GM12878 (cell line): ENCODE measurements around the gene TRAIP.

ENCODE experiments used
- ASH2L ChIP-seq: fragments of 300-600, 200-600 bp; sonication (generic); IDR thresholded peaks from 2 replicates; pipeline ENCODE4 v1.6.1; 2017; ENCODE audit warnings: low read depth, mild to moderate bottlenecking, borderline replicate concordance
- CBX3 ChIP-seq: fragments of 200-600 bp; sonication (generic); IDR thresholded peaks from 2 replicates; pipeline ENCODE4 v1.6.1; 2016; ENCODE audit warnings: low read depth, borderline replicate concordance
- CEBPB ChIP-seq, 2 experiments: fragments of 150-350 bp in 1 of 2; IDR thresholded peaks; 2 replicates each; pipeline ENCODE4 v1.6.1; 2012 to 2014; ENCODE audit warnings: low read depth in 2 of 2, low read length in 2 of 2, borderline replicate concordance in 1 of 2, inconsistent platforms in 1 of 2
- FOXK2 ChIP-seq: fragments of 450-650 bp; IDR thresholded peaks from 2 replicates; pipeline ENCODE4 v1.6.1; 2017; ENCODE audit warnings: mild to moderate bottlenecking, moderate library complexity
- MEF2A ChIP-seq: IDR thresholded peaks from 2 replicates; pipeline ENCODE4 v1.6.1; 2011; ENCODE audit warnings: low read depth, mild to moderate bottlenecking, low read length, moderate library complexity; ENCODE audit not compliant: insufficient read depth
- SMAD1 ChIP-seq: fragments of 450-650 bp; IDR thresholded peaks from 2 replicates; pipeline ENCODE4 v1.6.1; 2018; ENCODE audit warnings: mild to moderate bottlenecking, low read depth; ENCODE audit not compliant: partially characterized antibody
- TF ChIP-seq, protein P1 (sequence below): IDR thresholded peaks from 2 replicates; pipeline ENCODE4 v1.6.1; 2012; ENCODE audit warnings: low read depth, low read length, improper control_type of control experiment
- TF ChIP-seq, protein P2 (sequence below), 3 experiments: IDR thresholded peaks in 2 of 3; conservative IDR thresholded peaks in 1 of 3; 2 replicates each; pipeline ENCODE4 v1.5.1; 2011; ENCODE audit warnings: low read depth in 3 of 3, low read length in 3 of 3, mild to moderate bottlenecking in 3 of 3, control low read depth in 2 of 3, moderate library complexity in 2 of 3, inconsistent platforms in 1 of 3, mixed read lengths in 1 of 3; ENCODE audit not compliant: control insufficient read depth in 2 of 3, insufficient read depth in 1 of 3; ENCODE audit errors: extremely low read depth in 1 of 3
- TF ChIP-seq, protein P3 (sequence below): fragments of 450-650 bp; IDR thresholded peaks from 2 replicates; pipeline ENCODE4 v1.6.1; 2017; ENCODE audit warnings: antibody characterized with exemption, mild to moderate bottlenecking, moderate library complexity

DNA sequence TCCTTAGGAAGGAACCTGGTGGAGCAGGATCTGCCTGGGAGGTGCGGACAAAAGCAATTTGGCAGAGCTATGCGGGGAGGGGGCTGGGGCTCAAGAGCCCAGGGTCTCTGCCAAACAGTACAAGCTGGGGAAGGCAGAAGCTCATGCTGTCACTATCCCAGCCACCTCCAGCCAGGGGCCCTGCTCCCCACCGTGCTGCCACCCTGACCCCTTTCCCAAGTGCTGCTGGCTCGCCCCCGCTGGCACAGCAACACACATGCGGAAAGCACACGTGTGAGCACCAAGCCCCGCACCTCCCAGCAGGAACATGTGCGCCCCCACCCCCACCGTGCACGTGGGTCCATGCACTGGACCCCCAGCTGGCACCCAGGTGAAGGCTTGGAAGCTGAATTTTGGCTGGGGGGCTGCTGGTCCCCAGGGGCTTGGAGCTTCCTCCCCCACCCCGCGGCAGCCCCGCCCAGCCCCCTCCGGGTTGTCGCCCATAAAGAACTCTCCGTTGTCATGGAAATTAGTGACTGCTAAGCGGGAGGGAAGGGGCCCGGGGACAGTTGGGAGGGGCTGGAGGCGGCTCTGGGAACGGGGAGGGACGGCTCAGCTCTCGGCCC lies 12.6 kb upstream of the TRAIP start:
- no peak for TF ChIP-seq MEF2A
- TF ChIP-seq ASH2L: no peak
- no peak for TF ChIP-seq SMAD1
- no peak for TF ChIP-seq CBX3
- TF ChIP-seq FOXK2: no peak
- TF ChIP-seq, protein P1, sequence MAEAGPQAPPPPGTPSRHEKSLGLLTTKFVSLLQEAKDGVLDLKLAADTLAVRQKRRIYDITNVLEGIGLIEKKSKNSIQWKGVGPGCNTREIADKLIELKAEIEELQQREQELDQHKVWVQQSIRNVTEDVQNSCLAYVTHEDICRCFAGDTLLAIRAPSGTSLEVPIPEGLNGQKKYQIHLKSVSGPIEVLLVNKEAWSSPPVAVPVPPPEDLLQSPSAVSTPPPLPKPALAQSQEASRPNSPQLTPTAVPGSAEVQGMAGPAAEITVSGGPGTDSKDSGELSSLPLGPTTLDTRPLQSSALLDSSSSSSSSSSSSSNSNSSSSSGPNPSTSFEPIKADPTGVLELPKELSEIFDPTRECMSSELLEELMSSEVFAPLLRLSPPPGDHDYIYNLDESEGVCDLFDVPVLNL: no peak
- TF ChIP-seq, protein P2, sequence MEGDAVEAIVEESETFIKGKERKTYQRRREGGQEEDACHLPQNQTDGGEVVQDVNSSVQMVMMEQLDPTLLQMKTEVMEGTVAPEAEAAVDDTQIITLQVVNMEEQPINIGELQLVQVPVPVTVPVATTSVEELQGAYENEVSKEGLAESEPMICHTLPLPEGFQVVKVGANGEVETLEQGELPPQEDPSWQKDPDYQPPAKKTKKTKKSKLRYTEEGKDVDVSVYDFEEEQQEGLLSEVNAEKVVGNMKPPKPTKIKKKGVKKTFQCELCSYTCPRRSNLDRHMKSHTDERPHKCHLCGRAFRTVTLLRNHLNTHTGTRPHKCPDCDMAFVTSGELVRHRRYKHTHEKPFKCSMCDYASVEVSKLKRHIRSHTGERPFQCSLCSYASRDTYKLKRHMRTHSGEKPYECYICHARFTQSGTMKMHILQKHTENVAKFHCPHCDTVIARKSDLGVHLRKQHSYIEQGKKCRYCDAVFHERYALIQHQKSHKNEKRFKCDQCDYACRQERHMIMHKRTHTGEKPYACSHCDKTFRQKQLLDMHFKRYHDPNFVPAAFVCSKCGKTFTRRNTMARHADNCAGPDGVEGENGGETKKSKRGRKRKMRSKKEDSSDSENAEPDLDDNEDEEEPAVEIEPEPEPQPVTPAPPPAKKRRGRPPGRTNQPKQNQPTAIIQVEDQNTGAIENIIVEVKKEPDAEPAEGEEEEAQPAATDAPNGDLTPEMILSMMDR (IDR thresholded peaks at IDR 0.05 in 2 of 3, conservative IDR thresholded peaks at IDR 0.05 in 1 of 3; ENCODE audit: control insufficient read depth in 2 of 3, extremely low read depth in 1 of 3, insufficient read depth in 1 of 3, low read depth in 3 of 3, low read length in 3 of 3): no peak
- TF ChIP-seq, protein P3, sequence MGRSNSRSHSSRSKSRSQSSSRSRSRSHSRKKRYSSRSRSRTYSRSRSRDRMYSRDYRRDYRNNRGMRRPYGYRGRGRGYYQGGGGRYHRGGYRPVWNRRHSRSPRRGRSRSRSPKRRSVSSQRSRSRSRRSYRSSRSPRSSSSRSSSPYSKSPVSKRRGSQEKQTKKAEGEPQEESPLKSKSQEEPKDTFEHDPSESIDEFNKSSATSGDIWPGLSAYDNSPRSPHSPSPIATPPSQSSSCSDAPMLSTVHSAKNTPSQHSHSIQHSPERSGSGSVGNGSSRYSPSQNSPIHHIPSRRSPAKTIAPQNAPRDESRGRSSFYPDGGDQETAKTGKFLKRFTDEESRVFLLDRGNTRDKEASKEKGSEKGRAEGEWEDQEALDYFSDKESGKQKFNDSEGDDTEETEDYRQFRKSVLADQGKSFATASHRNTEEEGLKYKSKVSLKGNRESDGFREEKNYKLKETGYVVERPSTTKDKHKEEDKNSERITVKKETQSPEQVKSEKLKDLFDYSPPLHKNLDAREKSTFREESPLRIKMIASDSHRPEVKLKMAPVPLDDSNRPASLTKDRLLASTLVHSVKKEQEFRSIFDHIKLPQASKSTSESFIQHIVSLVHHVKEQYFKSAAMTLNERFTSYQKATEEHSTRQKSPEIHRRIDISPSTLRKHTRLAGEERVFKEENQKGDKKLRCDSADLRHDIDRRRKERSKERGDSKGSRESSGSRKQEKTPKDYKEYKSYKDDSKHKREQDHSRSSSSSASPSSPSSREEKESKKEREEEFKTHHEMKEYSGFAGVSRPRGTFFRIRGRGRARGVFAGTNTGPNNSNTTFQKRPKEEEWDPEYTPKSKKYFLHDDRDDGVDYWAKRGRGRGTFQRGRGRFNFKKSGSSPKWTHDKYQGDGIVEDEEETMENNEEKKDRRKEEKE: no peak
- TF ChIP-seq CEBPB (IDR thresholded peaks at IDR 0.05; ENCODE audit: borderline replicate concordance in 1 of 2, low read depth in 2 of 2, low read length in 2 of 2): no peak
